AG04449 (cell line): ENCODE results near the gene MYO18A.
A peak's percentile ranks its signal among the peaks of the same experiment; 100 is the strongest.

ENCODE experiments used
- CTCF ChIA-PET: fragments of 350-600 bp; formaldehyde crosslinking; extraction: SDS; loops from one replicate; lab custom pipeline; 2021; ENCODE audit warnings: antibody characterized with exemption; lab: Yijun Ruan, JAX
- POLR2A ChIA-PET: fragments of 400-600, 350-600 bp; formaldehyde crosslinking; extraction: SDS; loops from one replicate; lab custom pipeline; 2020; ENCODE audit warnings: antibody characterized with exemption, inconsistent platforms; lab: Yijun Ruan, JAX
- DNase-seq: peaks from one replicate; pipeline ENCODE4 v3.0.0-alpha.2; 2010; ENCODE audit warnings: low read depth, low spot score
- H3K4me3 ChIP-seq: 2 replicates; pipeline ENCODE4 v1.5.1; 2011; ENCODE audit warnings: low read depth, mild to moderate bottlenecking, control low read depth, low read length
- CTCF ChIP-seq: IDR thresholded peaks from one replicate; pipeline ENCODE4 v1.5.1; 2011; ENCODE audit warnings: mild to moderate bottlenecking, moderate library complexity, low read length, control low read depth, inconsistent platforms; ENCODE audit not compliant: insufficient read depth; ENCODE audit errors: missing control alignments

MYO18A gene

GRCh38 chr17:29112771-29113295 is 67.4 kb downstream of the MYO18A start:
- ChIA-PET CTCF (interaction anchor here (0.7 to 16.5 kb wide), 37 partner anchors 13 to 385 kb away, joined by 3 to 1065 read pairs (median 5); partner anchors contain the start of genes NEK8, PHF12 and TLCD1), POLR2A (no interaction called here)
- DNase-seq: no peak
- TF ChIP-seq CTCF: no peak
- H3K4me3 ChIP-seq: no peak overlapping the region

GRCh38 chr17:29111816-29112499 is 68.2 kb downstream of the MYO18A start:
- ChIA-PET CTCF (interaction anchor here (0.6 to 16.5 kb wide), 40 partner anchors 14 to 384 kb away, joined by 3 to 1065 read pairs (median 5); partner anchors contain the start of genes NEK8, PHF12 and TLCD1), POLR2A (interaction anchor here (0.7 kb wide), 2 partner anchors 146 to 385 kb away, joined by 3 to 5 read pairs; no protein-coding TSS in a partner anchor)
- no peak for DNase-seq

GRCh38 chr17:29110372-29110757 is 69.8 kb downstream of the MYO18A start:
- POLR2A ChIA-PET: no interaction called here
- no peak for DNase-seq
- H3K4me3 ChIP-seq: no peak overlapping the region
- CTCF ChIA-PET: interaction anchor here (0.6 to 16.5 kb wide), 7 partner anchors 9 to 384 kb away, joined by 3 to 1065 read pairs (median 25); partner anchors contain the start of gene PHF12
- TF ChIP-seq CTCF: no peak

More at GRCh38 chr17:29111816-29112499, 68.2 kb downstream of the MYO18A start:
- peak; percentile 98 for TF ChIP-seq CTCF
- H3K4me3 ChIP-seq: no peak overlapping the region

- no peak for TF ChIP-seq CTCF
- no peak overlapping the region for H3K4me3 ChIP-seq
- CTCF ChIA-PET: interaction anchor here (0.6 to 16.5 kb wide), 9 partner anchors 8 to 383 kb away, joined by 3 to 1065 read pairs (median 8); partner anchors contain the start of gene PHF12
- DNase-seq: no peak
- POLR2A ChIA-PET: no interaction called here
Observed at GRCh38 chr17:29109477-29110371, 70.5 kb downstream of the MYO18A start.

GRCh38 chr17:29108823-29109476 is 71.2 kb downstream of the MYO18A start:
- CTCF ChIA-PET: interaction anchor here (0.6 to 16.5 kb wide), 9 partner anchors 9 to 382 kb away, joined by 3 to 1065 read pairs (median 8); partner anchors contain the start of gene PHF12
- no peak for TF ChIP-seq CTCF
- POLR2A ChIA-PET: no interaction called here
- H3K4me3 ChIP-seq: no peak overlapping the region
- DNase-seq: no peak
